K562 (cell line): ENCODE data around the gene TEX28. TPM values are rescaled to one million over a fixed set of nuclear protein-coding genes. Genes with fewer than 3 reads are reported as not detected.
"Not testable (repeated sequence)": the region's sequence is repeated elsewhere in the genome, so short reads cannot be mapped to it uniquely, and the experiment has no call there.

Experiments
- ATAC-seq: fragments of 200-7000 bp; cut with Tn5 transposase; 3 replicates; pipeline ENCODE4 v1.9.1; 2020; ENCODE audit warnings: moderate library complexity
- BruUV-seq: library from RNA; stranded (reverse); fragments of 400-500 nt; replicated peaks from 2 replicates; lab custom pipeline; 2021; lab: Mats Ljungman, UMichigan
- CTCF ChIA-PET: fragments of 300-600 bp; formaldehyde crosslinking; extraction: SDS; loops from one replicate; lab custom pipeline; 2021; ENCODE audit warnings: low intra/inter-chr PET ratio; lab: Yijun Ruan, JAX
- POLR2A ChIA-PET: fragments of 300-600, 350-650 bp; sonication (Branson Sonifier 250); formaldehyde crosslinking; extraction: SDS; loops from one replicate; lab custom pipeline; 2021; ENCODE audit warnings: antibody characterized with exemption, inconsistent platforms; lab: Yijun Ruan, JAX
- DNase-seq, 4 experiments: peaks; one replicate each; pipeline versions ENCODE4 v3.0.0 to v3.0.0-alpha.2; 2011 to 2018; ENCODE audit warnings: low spot score in 3 of 4, mixed read lengths in 3 of 4; ENCODE audit errors: extremely low read depth in 1 of 4
- FAIRE-seq: peaks from 2 replicates; lab custom pipeline; 2011; peaks lifted over from hg19 to GRCh38; lab: Jason Lieb, UNC
- H2AFZ ChIP-seq: 2 replicates; pipeline ENCODE4 v1.6.0; 2011; ENCODE audit warnings: low read depth, low read length, control low read depth, inconsistent platforms
- H3K27ac ChIP-seq: fragments of 200-600 bp; 3 replicates; pipeline ENCODE4 v1.8.0; 2011; ENCODE audit warnings: low read depth, mild to moderate bottlenecking, control low read depth, inconsistent platforms, low read length, moderate library complexity, mixed read lengths; ENCODE audit errors: extremely low read depth
- H3K27me3 ChIP-seq, 2 experiments: fragments of 300-600 bp in 1 of 2; 2 replicates in 1 of 2; 3 replicates in 1 of 2; pipeline versions ENCODE4 v1.6.0 to v1.8.0; 2011; ENCODE audit warnings: inconsistent platforms in 2 of 2, low read length in 2 of 2, mild to moderate bottlenecking in 1 of 2, mixed read lengths in 1 of 2, moderate library complexity in 1 of 2; ENCODE audit not compliant: control insufficient read depth in 2 of 2, insufficient read depth in 2 of 2
- H3K36me3 ChIP-seq: fragments of 300-600 bp; 3 replicates; pipeline ENCODE4 v1.8.0; 2011; ENCODE audit warnings: mild to moderate bottlenecking, low read length, inconsistent platforms; ENCODE audit not compliant: control insufficient read depth, insufficient read depth
- H3K4me1 ChIP-seq, 2 experiments: fragments of 200-600 bp in 1 of 2; replicated peaks in 1 of 2; 2 replicates in 1 of 2; 3 replicates in 1 of 2; pipeline versions ENCODE4 v1.5.1 to v1.8.0; 2011; ENCODE audit warnings: inconsistent platforms in 2 of 2, low read length in 2 of 2, mild to moderate bottlenecking in 1 of 2, mixed read lengths in 1 of 2, moderate library complexity in 1 of 2; ENCODE audit not compliant: control insufficient read depth in 2 of 2, insufficient read depth in 2 of 2
- H3K4me2 ChIP-seq: 2 replicates; pipeline ENCODE4 v1.6.1; 2011; ENCODE audit warnings: low read length, control low read depth, inconsistent platforms, mixed read lengths; ENCODE audit not compliant: insufficient read depth
- H3K4me3 ChIP-seq: fragments of 200-600 bp; sonication (generic), shearing (Covaris generic); 2 replicates; pipeline ENCODE4 v1.5.1; 2016; ENCODE audit warnings: control low read depth, inconsistent platforms
- H3K79me2 ChIP-seq: fragments of 200-600 bp; 3 replicates; pipeline ENCODE4 v1.8.0; 2011; ENCODE audit warnings: low read length, inconsistent platforms; ENCODE audit not compliant: control insufficient read depth, insufficient read depth
- H3K9ac ChIP-seq, 2 experiments: 2 replicates each; pipeline versions ENCODE4 v1.6.0 to v1.6.1; 2011; ENCODE audit warnings: low read depth in 2 of 2, low read length in 2 of 2, control low read depth in 1 of 2, inconsistent platforms in 1 of 2, mild to moderate bottlenecking in 1 of 2, mixed read lengths in 1 of 2; ENCODE audit not compliant: insufficient read depth in 1 of 2
- H3K9me1 ChIP-seq: one replicate; pipeline ENCODE4 v1.6.0; 2011; ENCODE audit warnings: inconsistent platforms, mild to moderate bottlenecking, low read length, moderate library complexity; ENCODE audit not compliant: control insufficient read depth, insufficient read depth
- H3K9me3 ChIP-seq: replicated peaks from 2 replicates; pipeline ENCODE4 v1.5.1; 2011; ENCODE audit warnings: low read depth, low read length, inconsistent platforms; ENCODE audit not compliant: control insufficient read depth, insufficient read depth
- H4K20me1 ChIP-seq: replicated peaks from 2 replicates; pipeline ENCODE4 v1.6.1; 2011; ENCODE audit warnings: low read length, inconsistent platforms, mixed read lengths; ENCODE audit not compliant: control insufficient read depth, insufficient read depth
- WGBS: fragments of 100-300 bp; shearing (Covaris generic); methylation state at CpG from one replicate; pipeline ENCODE4 v1.1.6; 2016; ENCODE audit warnings: low coverage, mixed read lengths; ENCODE audit not compliant: insufficient coverage; ENCODE audit errors: missing lambda C conversion rate; 5-methylcytosine and 5-hydroxymethylcytosine counted together
- in situ Hi-C: fragments of 300-500 bp; cut with MboI; formaldehyde crosslinking; loops from 4 replicates; pipeline ENCODE4 v1.15.0; 2018; ENCODE audit warnings: inconsistent platforms, mixed read lengths
- intact Hi-C: fragments of 100-400 bp; cut with micrococcal nuclease; formaldehyde crosslinking; loops from 2 replicates; pipeline ENCODE4 v1.14.2; 2022
- polyA plus RNA-seq, 8 experiments: library from polyadenylated mRNA; depleted of rRNA in 4 of 8; stranded (reverse) in 5 of 8; unstranded in 3 of 8; fragments of >200 nt; fragmentation: Nextera tagmentation in 2 of 8; fragmentation: Illumina TruSeq in 1 of 8; extraction: Ambion mirVana in 2 of 8; extraction: Trizol in 1 of 8; gene quantifications; 2 replicates each; pipeline versions ENCODE4 v1.2.1 to v1.2.3, GENCODE V29; 2011 to 2014; ENCODE audit warnings: inconsistent platforms in 1 of 8, missing spikeins in 1 of 8
- total RNA-seq, 7 experiments: library from RNA; depleted of rRNA in 6 of 7; stranded (reverse); fragments of >200 nt in 6 of 7; fragmentation: Illumina TruSeq in 2 of 7; extraction: Trizol in 2 of 7; gene quantifications; 2 replicates each; pipeline versions ENCODE4 v1.2.1 to v1.2.3, GENCODE V29; 2011 to 2021; ENCODE audit warnings: low replicate concordance in 1 of 7

TEX28 gene
- total and polyA plus RNA-seq, 9 of the 15 experiments (the other 6 are each of a cell fraction or from before 2014, with no cell fraction given) = not detected

DNA sequence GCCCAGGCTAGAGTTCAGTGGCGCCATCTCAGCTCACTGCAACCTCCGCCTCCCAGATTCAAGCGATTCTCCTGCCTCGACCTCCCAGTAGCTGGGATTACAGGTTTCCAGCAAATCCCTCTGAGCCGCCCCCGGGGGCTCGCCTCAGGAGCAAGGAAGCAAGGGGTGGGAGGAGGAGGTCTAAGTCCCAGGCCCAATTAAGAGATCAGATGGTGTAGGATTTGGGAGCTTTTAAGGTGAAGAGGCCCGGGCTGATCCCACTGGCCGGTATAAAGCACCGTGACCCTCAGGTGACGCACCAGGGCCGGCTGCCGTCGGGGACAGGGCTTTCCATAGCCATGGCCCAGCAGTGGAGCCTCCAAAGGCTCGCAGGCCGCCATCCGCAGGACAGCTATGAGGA is 37.6 kb downstream of the TEX28 start, which contains the start of gene OPN1MW3:
OPN1MW3 (plus strand) TSS at position 301 of the 400 bp plus-strand sequence; CDS start at position 339, 38 bp downstream.
- H3K9me1 ChIP-seq, FAIRE-seq, H3K27me3 ChIP-seq, H3K4me3 ChIP-seq, H4K20me1 ChIP-seq, CTCF ChIA-PET, DNase-seq, H3K36me3 ChIP-seq, BruUV-seq, H3K79me2 ChIP-seq, in situ Hi-C loops, POLR2A ChIA-PET, H3K27ac ChIP-seq, H3K9ac ChIP-seq, intact Hi-C loops, H3K9me3 ChIP-seq, H3K4me1 ChIP-seq, H3K4me2 ChIP-seq, H2AFZ ChIP-seq: not testable (repeated sequence)
- no CpG with 5 or more reads among the region's 17 CpGs for WGBS
- peak; percentile 68 for ATAC-seq

DNA sequence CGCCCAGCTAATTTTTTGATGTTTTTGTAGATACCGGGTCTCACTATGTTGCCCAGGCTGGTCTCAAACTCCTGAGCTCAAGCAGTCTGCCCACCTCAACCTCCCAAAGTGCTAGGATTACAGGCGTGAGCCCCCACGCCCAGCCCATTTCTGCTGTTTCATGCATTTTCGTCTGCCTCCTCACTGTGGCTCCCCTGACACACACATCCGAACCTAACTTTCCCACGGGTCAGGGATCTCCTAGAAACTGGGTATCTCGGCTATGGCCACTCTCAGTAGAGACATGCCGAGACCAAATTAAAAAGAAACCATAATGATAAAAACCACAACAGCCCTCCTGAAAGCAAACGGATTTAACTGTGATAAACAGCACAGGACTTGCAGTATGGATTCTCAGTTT is 46.8 kb downstream of the TEX28 start:
- H3K27me3 ChIP-seq, in situ Hi-C loops, H4K20me1 ChIP-seq, H3K4me2 ChIP-seq, H3K79me2 ChIP-seq, H2AFZ ChIP-seq, H3K36me3 ChIP-seq, H3K4me3 ChIP-seq, CTCF ChIA-PET, POLR2A ChIA-PET, H3K4me1 ChIP-seq, H3K9ac ChIP-seq, intact Hi-C loops, BruUV-seq, H3K27ac ChIP-seq, H3K9me1 ChIP-seq, FAIRE-seq, DNase-seq, H3K9me3 ChIP-seq: not testable (repeated sequence)
- peak; percentile 57 for ATAC-seq
- WGBS = no CpG with 5 or more reads among the region's 10 CpGs

DNA sequence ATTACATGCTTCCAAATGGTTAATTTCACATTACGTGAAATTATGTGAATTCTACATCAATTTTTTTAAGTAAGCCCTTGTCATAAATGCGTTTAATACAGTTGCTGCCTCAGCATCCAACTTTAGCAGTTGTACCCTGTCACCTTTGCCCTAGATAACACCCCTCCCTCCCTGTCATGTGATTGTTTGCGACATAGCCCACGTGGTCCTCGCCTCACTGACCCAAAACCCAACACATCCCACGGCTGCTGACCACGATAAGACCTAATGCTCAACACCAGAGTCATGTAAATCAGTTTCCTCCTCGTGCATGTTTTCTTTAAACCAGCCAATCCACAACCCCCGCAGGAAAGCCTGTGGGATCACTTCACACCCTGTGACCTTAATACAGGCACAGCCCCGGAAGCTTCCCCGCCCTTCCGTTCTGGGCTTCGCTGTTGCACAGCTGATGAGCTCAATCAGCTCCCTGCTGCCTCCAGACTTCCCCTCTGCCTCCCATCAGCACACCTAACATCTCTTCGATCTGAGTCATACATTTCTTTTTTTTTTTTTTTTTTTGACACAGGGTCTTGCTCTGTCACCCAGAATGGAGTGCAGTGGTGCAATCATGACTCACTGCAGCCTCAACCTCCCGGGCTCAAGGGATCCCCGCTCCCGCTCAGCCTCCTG is 47.4 kb downstream of the TEX28 start:
- H3K4me3 ChIP-seq, H2AFZ ChIP-seq, H3K4me1 ChIP-seq, H3K9me1 ChIP-seq, CTCF ChIA-PET, H3K9me3 ChIP-seq, H3K4me2 ChIP-seq, in situ Hi-C loops, BruUV-seq, H4K20me1 ChIP-seq, H3K9ac ChIP-seq, POLR2A ChIA-PET, DNase-seq, FAIRE-seq, intact Hi-C loops, H3K79me2 ChIP-seq, H3K36me3 ChIP-seq, H3K27me3 ChIP-seq, H3K27ac ChIP-seq: not testable (repeated sequence)
- no CpG with 5 or more reads among the region's 17 CpGs for WGBS
- peak; percentile 98 for ATAC-seq
